ENCODE measurements around the gene TSPAN10. TPM values are rescaled to one million over a fixed set of nuclear protein-coding genes. Genes with fewer than 3 reads are reported as not detected.

TSPAN10 gene
- total and polyA plus RNA-seq, 2 of the 8 experiments (the other 6 are each of a cell fraction or from before 2014, with no cell fraction given) = 0.99 to 1.1 TPM

- H2AFZ ChIP-seq (ENCODE audit: low read length) = no peak overlapping the region
- no peak for FAIRE-seq
Measured at GRCh38 chr17:81691196-81691595, 54.2 kb downstream of the TSPAN10 start.

More at GRCh38 chr17:81691196-81691595, 54.2 kb downstream of the TSPAN10 start:
- H3K4me3 ChIP-seq (ENCODE audit: extremely low read depth in 1 of 4, insufficient read depth in 2 of 4, low read depth in 3 of 4, low read length in 4 of 4) = no peak overlapping the region
- H3K23ac ChIP-seq (ENCODE audit: insufficient read length) = no peak overlapping the region
- H3K56ac ChIP-seq (replicated peaks; ENCODE audit: insufficient read length, low read depth, low read length) = no peak overlapping the region
- H3K23me2 ChIP-seq (ENCODE audit: low read depth, low read length) = no peaks in the 10 kb centered on the region
- H2BK120ac ChIP-seq (replicated peaks; ENCODE audit: low read depth, low read length) = no peak overlapping the region
- no peak overlapping the region for H3K14ac ChIP-seq (ENCODE audit: insufficient read length)
- no peak overlapping the region for H4K91ac ChIP-seq (replicated peaks; ENCODE audit: insufficient read length, low read length)
- no peak overlapping the region for H2AK5ac ChIP-seq (ENCODE audit: low read depth, low read length)
- TF ChIP-seq JUN (IDR thresholded peaks at IDR 0.05; ENCODE audit: low read depth, low read length) = no peak
- TF ChIP-seq BACH1 (IDR thresholded peaks at IDR 0.05; ENCODE audit: low read length) = no peak
- TF ChIP-seq GTF2F1 (IDR thresholded peaks at IDR 0.05; ENCODE audit: borderline replicate concordance, low read depth, low read length) = no peak
- no peak for TF ChIP-seq RFX5 (IDR thresholded peaks at IDR 0.05; ENCODE audit: borderline replicate concordance, low read depth, low read length)
- TF ChIP-seq RBBP5 (IDR thresholded peaks at IDR 0.05; ENCODE audit: borderline replicate concordance, low read depth, low read length) = no peak
- WGBS, 2 experiments (ENCODE audit: extremely low coverage in 1 of 2, insufficient coverage in 1 of 2, insufficient read length in 1 of 2, insufficient replicate concordance in 2 of 2, low coverage in 1 of 2, low lambda C conversion rate in 2 of 2, missing lambda C conversion rate in 1 of 2) = 95% methylated on average over 18 of the region's 18 CpGs; no CpG with 5 or more reads in 1 of the 2 experiments
- H3K9me3 ChIP-seq (ENCODE audit: insufficient read depth in 2 of 2, low read depth in 1 of 2, low read length in 1 of 2) = no peaks in the 10 kb centered on the region
- H4K20me1 ChIP-seq (replicated peaks in 1 of 2; ENCODE audit: control insufficient read depth in 1 of 2, insufficient read depth in 2 of 2, low read length in 2 of 2) = peaks cover 3 to 22% of the 10 kb centered on the region in 2 experiments
- no peak overlapping the region for H4K8ac ChIP-seq (ENCODE audit: extremely low read depth, insufficient read depth, low read length)
- no peak overlapping the region for H2BK15ac ChIP-seq (ENCODE audit: low read length)
- ChIA-PET CTCF (ENCODE audit: partially characterized antibody) (interaction anchor here (0.7 to 1.4 kb wide), 4 partner anchors 10 to 515 kb away, joined by 3 to 5 read pairs (median 4); no protein-coding TSS in a partner anchor), POLR2A (ENCODE audit: partially characterized antibody) (interaction anchor here (0.6 to 28.4 kb wide), 5 partner anchors 9 to 48 kb away, joined by 3 to 436 read pairs (median 5); partner anchors contain the start of genes ARL16, HGS, MRPL12 and SLC25A10)
- H3K18ac ChIP-seq (ENCODE audit: extremely low read depth, low read length) = no peak overlapping the region
- DNase-seq (ENCODE audit: low read depth in 1 of 2, low spot score in 2 of 2) = no peak
- no peaks in the 10 kb centered on the region for H3K4me1 ChIP-seq (replicated peaks in 1 of 4; ENCODE audit: control insufficient read depth in 3 of 4, insufficient read depth in 4 of 4, low read length in 3 of 4)
- no peaks in the 10 kb centered on the region for H3K27me3 ChIP-seq (replicated peaks in 1 of 4; ENCODE audit: control insufficient read depth in 3 of 4, extremely low read depth in 1 of 4, insufficient read depth in 3 of 4, low read length in 3 of 4)
- no peak overlapping the region for H2BK12ac ChIP-seq (ENCODE audit: low read depth, low read length)
- H2BK20ac ChIP-seq (ENCODE audit: low read length) = no peak overlapping the region
- H3K4ac ChIP-seq (replicated peaks; ENCODE audit: insufficient read length, low read depth, low read length) = no peak overlapping the region
- no peak overlapping the region for H3K9ac ChIP-seq (replicated peaks in 1 of 4; ENCODE audit: extremely low read depth in 1 of 4, low read depth in 3 of 4, low read length in 3 of 4)
- no peak overlapping the region for H3K27ac ChIP-seq (ENCODE audit: low read depth, low read length)
- no peak overlapping the region for H2BK5ac ChIP-seq (ENCODE audit: low read depth, low read length)
- H3K79me2 ChIP-seq (ENCODE audit: control insufficient read depth in 1 of 2, insufficient read depth in 2 of 2, low read length in 2 of 2) = 0 out of 4 replicates have a peak, but pooled peaks cover 0 to under 1% of the 10 kb centered on the region in 2 experiments
- peaks cover 4 to 66% (median 34%) of the 10 kb centered on the region in 4 experiments; a peak in 6 of 8 replicates for H3K36me3 ChIP-seq (ENCODE audit: control insufficient read depth in 2 of 4, insufficient read depth in 4 of 4, low read length in 3 of 4)
- no peak overlapping the region for H3K4me2 ChIP-seq (ENCODE audit: insufficient read depth in 1 of 2, low read depth in 2 of 2, low read length in 2 of 2)
- H3K79me1 ChIP-seq (ENCODE audit: low read depth, low read length) = peaks cover 2% of the 10 kb centered on the region; the same call in 1 of the 2 replicates
- H4K5ac ChIP-seq (ENCODE audit: insufficient read length, low read depth, low read length) = no peak overlapping the region

Data from H1 (cell line).